PFSK-1 (cell line): Measurements from ENCODE around the gene RAMP2.

Experiments used
- POLR2AphosphoS5 ChIP-seq: IDR thresholded peaks from 2 replicates; pipeline ENCODE4 v1.6.1; 2012; ENCODE audit warnings: low read depth, mild to moderate bottlenecking, control low read depth, low read length, moderate library complexity
- REST ChIP-seq, 2 experiments: IDR thresholded peaks; 2 replicates each; pipeline versions ENCODE4 v1.6.1 to v1.8.0; 2011 to 2012; ENCODE audit warnings: low read depth in 2 of 2, low read length in 2 of 2, control low read depth in 1 of 2, inconsistent platforms in 1 of 2, mild to moderate bottlenecking in 1 of 2, moderate library complexity in 1 of 2; ENCODE audit not compliant: insufficient read depth in 1 of 2

- TF ChIP-seq POLR2AphosphoS5 (no peak), REST (IDR thresholded peaks at IDR 0.05; ENCODE audit: insufficient read depth in 1 of 2, low read depth in 2 of 2, low read length in 2 of 2) (no peak)
Measured at GRCh38 chr17:42783062-42783790, 22.2 kb downstream of the RAMP2 start.
